Stimulated activated CD8-positive, alpha-beta memory T cell treated with anti-CD3 and anti-CD28 coated beads, Interleukin-4, amount 100 ng/mL, for 24 hours (primary cell): ENCODE measurements around the gene FGGY.

Experiments used
- DNase-seq: peaks from one replicate; pipeline ENCODE4 v3.0.0-alpha.2; 2020; ENCODE audit warnings: low read depth

The FGGY gene

DNA sequence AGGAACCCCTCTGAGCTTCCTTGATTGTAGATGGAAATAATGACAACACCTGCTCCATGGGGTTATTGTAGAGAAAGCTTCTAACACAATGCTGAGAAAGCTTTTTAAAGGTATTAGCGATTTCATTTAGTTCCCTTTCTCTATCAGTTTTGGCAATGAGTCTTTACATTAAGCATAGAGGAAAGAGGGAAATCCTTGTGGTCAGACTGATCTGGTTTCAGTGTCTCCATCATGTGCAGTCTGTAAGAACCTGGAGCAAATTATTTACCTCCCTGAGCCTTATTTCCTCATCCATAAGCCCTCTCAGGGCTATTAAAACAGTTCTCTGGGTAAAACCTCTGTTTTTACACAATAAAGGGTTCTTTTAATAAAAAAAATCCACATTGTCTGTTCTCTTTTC, 87.5 kb downstream of the FGGY start:
- DNase-seq, result no peak

DNA sequence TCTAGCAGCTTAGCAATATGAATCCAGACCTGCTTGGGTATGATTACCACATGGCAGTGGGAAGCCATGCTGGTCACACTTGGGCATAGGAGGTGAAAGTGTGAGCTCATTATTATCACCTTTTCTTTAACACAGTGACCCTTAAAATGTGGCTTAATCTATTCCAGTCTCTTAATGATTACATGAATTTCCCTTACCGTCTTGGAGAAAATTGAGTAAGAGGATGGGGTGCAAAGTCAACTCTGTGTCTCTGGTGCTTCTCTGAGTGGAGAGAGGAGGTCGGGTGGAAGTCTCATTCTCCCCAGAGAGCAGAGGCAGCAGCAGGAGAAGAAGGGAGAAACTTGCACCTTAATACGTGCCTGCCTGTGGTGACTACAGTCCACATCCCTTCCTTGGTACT, 91.3 kb downstream of the FGGY start:
- DNase-seq, result no peak

DNA sequence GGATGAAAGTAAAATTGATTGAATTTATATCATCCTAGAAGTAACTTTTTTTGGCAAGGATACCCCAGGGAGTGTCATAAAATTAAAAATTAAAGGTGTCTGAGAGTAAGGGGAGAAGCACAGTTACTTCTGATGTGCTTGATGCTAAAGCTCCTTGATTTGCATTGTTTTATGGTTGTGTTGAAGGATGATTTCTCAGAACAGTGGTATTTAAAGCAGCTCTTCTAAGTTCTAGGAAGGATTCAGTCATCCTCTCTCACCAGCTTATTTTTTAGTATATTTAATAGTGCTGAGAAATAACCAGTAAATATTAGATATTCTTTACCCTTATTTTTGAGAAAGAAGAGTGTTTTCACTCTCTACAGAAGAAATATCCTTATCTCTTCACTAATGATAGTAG, 93.0 kb downstream of the FGGY start:
- no peak for DNase-seq

DNA sequence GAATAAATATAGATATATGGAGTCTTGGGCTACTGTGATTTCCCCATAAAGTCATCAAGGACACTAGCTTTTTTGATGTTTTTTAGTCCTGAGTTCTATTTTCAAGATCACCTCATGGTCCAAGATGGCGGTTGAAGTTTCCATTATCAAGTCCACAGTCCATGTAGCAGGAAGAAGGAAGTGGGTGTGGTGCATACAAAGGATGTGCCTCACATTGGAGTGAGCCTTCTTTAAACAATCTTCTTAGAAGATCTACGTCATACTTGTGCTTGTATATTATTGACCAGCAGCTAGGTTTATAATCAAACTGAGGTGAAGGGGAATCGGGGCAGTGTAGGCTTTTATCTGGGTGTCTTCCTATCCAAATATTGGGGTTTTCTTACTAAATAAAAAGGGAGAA, 93.4 kb downstream of the FGGY start:
- DNase-seq, result no peak

DNA sequence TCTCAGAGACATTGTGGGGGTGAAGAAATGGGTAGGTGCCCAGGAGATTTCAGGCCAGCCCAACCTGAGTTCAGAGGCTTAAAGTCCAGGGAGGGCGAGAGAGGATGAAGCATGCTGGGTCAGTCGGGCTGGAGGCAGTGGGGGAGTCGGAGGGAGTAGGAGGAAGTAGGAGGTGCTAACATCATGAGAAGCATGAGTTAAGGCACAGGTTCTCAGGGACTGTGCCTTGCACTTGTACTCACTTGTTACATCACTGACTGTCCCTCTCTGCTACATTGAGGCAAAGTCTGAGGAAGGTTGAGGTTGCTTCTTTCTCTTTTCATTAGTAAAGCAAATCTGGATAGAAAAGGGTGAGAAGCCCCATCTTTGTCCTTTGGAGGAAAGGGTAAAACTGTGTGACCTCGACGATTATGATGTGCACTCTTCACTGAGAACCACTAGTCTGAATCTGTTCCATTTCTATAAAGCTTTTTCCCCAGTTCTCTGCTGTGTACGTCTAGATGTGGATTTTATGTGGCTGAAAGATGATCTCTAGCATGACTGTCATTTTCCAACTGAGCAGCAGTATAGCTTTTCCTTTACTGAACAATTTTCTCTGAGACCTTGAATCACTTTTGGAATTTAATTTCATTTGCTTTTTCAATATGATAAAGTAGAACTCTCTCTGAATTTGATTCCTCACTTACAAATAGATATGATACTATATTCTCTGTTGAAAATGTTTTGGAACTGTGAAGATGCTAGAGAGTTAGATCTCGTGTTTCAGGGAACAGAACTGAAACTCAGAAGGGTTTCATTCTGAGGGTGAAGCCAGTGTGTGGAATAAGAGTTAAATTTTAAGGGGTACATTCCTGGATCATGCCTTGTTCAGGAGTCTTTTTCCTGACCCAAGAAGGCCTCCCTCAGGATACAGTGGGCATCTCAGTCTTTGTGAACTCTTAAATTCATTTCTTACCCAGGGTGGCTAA, 94.6 kb downstream of the FGGY start:
- no peak for DNase-seq

DNA sequence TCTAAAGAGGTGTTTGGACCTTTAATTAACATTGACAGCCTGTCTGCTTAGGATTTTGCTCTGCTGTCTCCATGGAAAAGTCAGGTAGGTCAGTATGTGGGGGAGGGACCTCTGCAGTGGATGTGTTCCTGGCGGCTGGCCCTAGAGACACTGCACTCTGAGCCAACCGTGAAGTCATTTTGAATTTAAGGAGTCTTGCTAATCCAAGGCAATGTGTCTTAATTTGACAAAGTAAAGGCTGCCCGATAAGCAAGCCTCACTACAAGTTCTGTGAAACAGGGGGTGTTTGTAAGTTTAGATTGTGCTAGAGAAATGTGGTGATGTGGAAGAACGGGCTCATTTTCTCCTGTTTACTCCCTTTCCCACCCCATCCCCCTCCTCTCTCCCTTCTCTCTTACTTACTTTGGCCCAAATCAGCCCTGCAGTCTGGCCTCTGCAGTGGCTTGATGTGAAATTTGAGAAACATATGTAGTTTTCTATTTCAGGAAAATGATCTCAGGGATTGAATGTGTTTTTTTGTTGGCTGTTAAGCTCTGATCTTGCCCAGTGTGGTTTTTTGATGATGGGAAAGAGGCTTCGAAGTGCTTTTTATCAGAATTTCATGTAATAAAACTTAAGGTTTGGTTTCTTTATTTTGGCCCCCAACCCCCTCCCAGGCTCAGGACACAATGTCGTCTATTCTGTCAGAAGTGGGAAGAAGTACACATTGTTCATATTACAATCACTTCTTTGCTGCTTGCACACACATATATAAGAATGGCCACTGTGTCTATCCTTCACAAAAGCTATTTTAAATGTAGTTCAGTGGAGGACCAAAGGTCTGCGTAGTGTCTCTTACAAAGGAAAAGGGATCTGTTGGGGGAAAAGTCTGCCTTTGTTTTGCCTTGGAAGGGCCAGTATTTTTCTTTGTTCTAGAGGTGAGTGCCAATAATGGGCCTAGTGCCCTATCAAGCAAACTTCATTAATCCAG, 96.6 kb downstream of the FGGY start:
- no peak for DNase-seq

DNA sequence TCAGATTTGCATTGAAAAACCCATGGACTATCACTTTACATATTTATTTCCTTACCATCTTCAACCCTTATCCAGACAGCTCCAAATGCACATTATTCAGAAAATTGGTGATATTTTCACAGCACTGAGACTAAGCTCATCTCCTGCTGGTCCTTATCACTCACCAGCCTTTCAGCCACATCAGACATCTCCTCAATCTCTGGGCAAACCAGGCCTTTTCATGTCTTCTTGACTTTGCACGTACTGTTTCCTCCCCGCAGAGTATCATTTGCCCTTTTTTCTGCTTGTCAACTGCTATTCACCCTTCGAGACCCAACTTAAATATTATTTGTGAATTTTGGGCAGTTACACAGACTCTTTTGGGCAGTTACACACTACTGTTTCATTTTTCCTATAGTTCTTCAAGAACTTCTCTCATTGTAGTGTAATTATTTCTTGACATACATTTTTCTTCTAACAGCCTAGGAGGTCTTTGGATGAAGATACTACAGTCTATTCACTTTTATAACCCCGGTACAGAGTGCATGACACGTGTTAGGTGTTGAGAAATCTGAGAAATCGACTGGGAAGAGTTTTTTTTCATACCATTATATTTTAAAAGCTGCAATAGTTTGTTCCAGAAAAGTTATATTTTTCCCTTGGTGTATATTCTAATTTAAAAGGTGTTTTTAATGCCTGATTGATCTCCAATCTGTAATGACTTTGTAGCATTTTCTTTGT, 98.0 kb downstream of the FGGY start:
- no peak for DNase-seq

DNA sequence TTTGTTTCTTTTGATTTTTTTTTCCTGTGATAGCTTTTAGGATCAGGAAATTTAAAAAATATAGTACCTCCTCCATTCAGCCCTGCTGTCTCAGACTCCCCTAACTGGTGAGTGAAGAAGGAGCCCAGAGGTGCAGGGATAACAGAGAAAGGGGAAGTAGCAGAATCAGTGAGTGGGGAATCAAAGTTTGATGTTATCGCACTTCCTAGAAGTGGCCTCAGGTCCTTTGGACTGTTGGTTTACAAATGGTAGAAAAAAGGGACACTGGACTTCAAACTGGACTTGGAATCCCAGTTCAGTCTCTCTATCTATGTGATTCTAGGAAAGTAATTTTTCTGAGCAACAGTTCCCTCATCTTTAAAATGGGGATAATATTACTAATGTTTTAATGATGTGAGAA, 99.5 kb downstream of the FGGY start:
- DNase-seq, result no peak

DNA sequence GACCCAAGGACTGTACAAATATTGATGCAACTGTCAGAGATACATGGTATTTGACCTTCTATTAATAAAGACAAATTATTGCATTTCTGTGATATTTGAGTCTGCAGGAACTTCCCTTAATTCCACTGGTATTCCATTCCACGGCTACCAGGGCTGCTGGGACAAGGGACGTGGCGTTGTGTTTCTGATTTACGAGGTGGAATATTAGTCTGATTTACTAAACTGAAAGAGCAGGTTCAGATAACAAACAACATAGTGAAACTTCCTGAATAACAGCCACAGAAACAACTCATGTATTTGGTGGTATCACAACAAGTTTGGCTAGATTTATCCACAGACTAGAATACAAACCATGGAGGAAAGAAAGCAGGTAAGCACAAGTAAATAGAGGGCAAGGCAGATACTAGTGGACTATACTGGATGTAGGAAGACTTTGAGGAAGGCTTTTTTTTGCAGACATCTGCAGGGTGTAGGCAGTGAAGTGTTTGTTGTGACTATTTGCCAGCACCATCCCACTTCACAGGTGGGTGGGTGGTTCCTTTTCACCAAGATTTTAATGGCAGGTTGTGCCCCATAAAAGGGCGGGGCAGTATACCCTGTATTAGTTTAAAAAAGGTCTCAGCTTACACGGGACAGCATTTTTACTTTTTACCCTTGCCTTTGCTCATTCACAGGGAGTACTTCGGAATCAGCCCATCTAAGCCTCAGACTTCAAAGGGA, 100.4 kb downstream of the FGGY start:
- no peak for DNase-seq

DNA sequence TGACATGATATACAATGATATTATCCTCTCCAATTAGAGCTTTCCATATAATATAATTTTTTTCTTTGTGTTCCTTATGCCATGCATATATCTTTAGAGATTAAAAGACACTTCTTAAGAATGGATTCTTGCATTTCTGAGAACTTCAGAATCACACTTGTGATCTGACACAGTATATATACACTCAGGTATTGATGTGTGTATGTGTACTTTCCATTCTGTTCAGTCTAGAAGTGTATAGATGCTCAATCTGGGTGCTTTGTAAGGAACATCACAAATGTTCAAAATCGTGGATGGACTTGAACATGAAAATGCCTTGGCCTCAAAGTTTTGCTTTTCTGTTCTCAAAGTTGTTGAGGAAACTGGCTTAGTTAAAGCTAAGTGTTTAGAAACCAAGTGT, 102.7 kb downstream of the FGGY start:
- no peak for DNase-seq

DNA sequence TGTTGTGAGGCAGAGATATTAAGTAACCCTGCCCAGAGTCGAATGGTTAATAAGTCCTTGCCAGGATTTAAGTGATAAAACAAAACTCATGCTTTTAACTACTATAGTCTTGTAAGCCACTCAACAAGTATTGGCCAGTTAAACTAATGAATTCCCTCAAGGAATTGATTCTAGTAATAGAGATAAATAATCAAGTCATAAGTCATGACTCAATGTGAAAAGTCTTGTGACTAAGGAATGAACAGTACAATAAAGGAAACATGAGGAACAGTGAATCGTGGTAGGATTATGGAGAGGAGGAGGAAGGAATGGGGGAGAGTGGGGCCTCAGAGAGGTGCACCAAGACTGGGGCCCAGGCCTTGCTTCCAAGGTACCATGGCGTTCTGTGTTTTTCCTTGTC, 104.7 kb downstream of the FGGY start:
- no peak for DNase-seq

DNA sequence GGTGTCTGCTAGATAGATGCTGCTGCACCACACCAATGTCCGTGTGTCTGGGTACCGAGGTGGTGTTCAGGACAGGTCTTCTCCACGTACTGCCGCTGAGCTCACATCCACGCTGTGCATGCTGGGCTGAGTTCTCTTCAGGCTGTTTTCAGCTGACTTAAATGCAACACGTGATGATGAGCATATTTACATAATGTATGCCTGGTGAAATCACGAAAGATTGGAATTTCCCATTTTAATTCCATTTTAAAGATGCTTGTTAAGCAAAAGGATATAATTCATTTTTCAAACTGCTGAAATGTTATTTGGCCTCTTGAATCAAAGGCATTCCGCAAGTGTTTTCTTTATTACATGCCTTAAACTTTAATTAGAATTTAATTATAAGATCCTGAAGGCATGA, 107.9 kb downstream of the FGGY start:
- DNase-seq, result no peak

DNA sequence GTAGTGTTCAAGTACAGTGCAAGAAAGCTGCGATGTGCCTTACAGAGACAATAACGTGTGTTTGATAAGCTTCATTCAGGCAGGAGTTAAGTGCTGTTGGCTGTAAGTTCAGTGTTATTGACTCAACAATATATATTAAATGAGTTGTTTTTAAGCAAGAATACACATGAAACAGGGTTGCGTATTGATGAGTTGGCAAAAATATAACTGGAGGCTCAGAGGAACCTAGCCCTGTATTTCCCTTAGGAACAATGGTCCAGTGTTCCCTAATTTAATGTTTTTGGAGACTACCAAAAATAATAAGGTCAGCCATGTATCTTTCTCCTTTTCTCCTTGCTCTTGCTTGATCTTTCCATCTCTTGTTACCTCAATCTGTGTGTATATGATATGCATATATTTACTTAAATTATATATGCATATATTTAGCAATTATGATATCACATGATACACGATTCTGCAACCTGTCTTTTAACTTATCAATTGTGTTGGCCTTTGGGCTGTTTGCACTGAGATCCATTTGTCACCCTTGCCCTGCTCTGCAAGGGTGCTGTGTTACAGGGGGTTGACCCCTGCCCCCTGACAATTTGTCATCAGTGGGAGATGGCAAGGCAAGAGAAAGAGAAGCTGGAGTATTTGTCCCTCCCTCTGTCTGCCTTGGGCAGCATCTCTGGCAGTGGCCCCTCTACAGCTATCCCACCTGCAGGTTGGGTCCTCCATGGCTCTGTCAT, 109.7 kb downstream of the FGGY start:
- DNase-seq, result no peak

DNA sequence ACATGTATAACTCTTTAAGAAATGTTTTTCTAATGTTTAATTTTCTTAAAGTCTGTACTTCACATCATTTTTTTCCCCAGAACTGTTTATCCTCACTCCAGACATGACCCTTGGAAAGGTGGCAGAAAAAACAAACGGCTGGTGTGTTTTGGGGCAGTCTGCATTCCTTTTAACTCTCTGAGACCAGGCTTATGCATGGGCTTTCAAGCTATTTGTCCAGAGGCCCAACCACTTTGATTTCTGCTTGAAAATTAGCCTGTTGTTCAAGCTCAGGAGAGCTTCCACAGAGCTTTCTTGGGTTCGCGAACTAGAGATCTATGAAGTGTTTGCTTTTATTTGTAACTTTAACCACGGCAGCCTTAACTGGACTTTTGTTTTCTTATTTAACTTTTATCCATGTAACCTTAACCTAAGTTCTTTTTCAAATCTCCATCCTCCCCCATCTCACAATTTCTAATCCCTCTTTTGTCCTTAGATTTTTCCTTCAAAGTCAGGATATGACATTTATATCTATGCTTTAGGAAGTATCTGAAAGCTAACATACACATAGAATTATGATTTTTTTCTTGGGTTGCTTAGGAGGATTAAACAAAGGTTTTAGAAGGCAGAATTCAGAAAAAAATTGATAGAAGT, 111.8 kb downstream of the FGGY start:
- DNase-seq, result no peak

DNA sequence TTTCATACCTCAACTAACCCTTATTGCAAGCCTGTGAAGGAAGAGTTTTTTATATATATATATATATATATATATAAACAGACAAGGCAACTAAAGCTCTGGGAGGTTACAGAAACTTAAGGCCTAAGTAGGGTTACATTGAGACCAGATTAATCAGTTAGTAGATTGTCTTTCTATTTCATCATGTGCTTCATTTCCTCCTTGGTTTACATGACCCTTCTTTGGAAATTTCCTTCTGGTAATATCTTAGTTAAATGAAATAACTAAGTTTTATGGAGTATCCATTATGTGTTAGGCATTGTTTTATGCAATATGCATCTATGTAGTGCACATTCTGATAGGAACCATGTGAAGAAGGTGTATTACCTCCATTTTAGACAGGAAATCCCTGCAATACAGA, 112.7 kb downstream of the FGGY start:
- no peak for DNase-seq

DNA sequence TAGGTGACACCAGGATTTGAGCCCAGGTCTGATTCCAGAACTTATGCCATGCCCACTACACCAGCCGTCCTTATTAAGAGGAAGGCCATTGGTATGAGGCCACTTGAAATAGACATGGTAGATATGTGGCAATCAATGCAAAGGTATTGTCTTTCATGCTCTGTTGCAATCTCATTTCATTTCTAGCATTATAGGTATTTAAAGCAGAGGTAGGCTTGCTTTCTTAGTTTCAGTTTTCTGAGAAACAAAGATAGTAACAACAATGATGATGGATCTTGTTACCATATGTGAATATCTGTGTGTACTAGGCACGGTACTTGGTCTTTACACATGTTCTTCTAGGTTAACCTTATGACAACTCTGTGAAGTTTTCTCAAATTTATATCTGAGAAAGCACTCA, 113.1 kb downstream of the FGGY start:
- DNase-seq, result no peak

DNA sequence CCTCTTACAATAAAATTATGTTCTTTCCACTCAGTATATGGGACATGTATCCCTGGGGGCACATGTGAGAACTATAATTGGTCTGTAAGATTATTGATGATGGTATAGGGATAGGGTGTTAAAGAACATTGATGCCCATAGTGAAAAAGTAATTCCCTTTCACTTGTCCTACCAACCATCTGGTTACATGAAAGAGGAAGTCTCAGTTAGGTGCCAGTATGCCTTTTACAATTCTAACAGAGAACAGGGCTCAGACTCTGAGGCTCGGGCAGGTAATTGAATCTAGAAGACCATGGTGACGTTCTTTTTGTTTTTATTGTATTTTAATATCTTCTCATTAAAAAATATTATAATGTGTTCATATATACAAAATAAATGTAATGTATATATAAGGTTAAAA, 113.6 kb downstream of the FGGY start:
- DNase-seq, result no peak

DNA sequence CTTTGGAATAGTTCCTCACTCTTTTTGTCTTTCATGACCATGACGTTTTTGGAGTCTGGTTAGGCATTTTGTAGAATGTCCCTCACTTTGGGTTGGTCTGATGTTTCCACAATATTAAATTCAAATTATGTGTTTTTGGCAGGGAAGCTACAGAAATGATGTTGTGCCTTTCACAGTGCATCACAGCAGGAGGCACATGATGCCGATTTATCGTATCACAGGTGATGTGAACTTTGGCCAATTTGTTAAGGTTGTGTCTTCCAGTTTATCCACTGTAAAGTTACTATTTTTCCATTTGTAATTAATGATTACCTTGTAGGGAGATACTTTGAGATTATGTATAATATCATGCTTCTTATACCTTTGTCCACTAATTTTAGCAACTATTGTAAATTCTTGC, 114.3 kb downstream of the FGGY start:
- no peak for DNase-seq

DNA sequence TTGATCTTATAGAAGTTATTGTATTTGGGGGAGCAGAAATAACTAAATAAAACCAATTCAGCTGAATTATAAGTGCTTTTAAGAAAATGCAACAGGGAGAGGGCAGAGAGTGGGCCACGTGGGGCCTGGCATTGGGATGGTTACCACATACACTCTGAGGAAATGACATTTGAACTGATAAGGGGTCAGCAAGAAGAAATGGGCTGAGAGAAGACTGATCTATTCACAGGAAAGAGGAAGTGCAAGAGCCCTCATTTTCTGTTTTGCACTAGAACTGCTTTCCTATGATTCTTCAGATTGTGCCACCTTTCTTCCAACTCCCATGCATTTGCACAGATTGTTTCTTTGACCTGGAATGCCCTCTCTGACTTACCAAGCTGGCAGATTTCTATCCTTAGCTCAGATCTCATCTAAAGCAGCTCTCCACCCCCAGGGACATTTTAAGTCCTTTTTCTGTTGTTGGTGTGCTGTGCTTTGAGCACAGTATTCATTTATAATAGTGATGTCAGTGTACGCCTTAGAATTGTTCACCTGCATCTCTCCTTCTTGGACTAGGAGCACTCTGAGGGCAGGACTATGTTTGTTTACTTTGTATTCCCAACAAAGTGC, 115.9 kb downstream of the FGGY start:
- no peak for DNase-seq

DNA sequence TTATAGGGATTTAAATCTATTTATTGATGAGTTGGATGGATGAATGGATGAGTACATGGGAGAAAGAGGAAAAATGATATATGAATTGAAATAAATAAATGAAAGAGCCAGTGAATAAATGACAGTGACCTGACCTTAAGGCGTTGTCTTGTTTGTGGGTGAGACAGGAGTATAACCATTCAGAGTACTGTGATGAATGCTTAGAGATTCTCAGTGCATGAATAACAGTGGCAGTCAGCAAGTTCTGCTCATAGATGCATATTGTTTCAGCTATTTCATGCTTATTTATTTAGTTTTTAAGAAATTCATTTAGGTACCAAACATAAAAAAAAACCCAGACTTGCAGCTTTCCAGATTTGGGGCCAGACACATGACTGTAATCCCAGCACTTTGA, 116.4 kb downstream of the FGGY start:
- DNase-seq, result no peak
